Measurements from ENCODE around the gene MEI1. TPM values are rescaled to one million over a fixed set of nuclear protein-coding genes. Genes with fewer than 3 reads are reported as not detected.

Gene MEI1
- total RNA-seq, 2 experiments from 2014 or later: 2.3 to 14.6 TPM

- intact Hi-C loops (cut with micrococcal nuclease; ENCODE audit: unreplicated experiment): no loop called here
- CTCF ChIA-PET (ENCODE audit: unreplicated experiment): no interaction called here
These were observed 54.7 kb downstream of the MEI1 start for GRCh38 chr22:41753984-41754383.

GRCh38 chr22:41757502-41757901 is 58.2 kb downstream of the MEI1 start:
- H4K20me1 ChIP-seq (ENCODE audit: insufficient read depth, low read length): no peaks in the 10 kb centered on the region
- TF ChIP-seq CTCF (conservative IDR thresholded peaks at IDR 0.05; ENCODE audit: low read length) (no peak), EZH2phosphoT487 (IDR thresholded peaks at IDR 0.05; ENCODE audit: borderline replicate concordance, low read depth, low read length) (no peak)
- H3K27ac ChIP-seq (ENCODE audit: low read depth, low read length, poor library complexity, severe bottlenecking): no peak overlapping the region
- H3K36me3 ChIP-seq (ENCODE audit: insufficient read depth, low read length): no peaks in the 10 kb centered on the region
- H3K4me1 ChIP-seq (ENCODE audit: insufficient read depth, low read length, poor library complexity, severe bottlenecking): peaks cover 8% of the 10 kb centered on the region
- no peak overlapping the region for H3K4me3 ChIP-seq (ENCODE audit: low read depth, low read length, poor library complexity, severe bottlenecking)
- no peaks in the 10 kb centered on the region for H3K9me2 ChIP-seq (ENCODE audit: insufficient read depth, low read length)
- BruUV-seq (replicated peaks): no TSS peak
- no peak overlapping the region for H2AFZ ChIP-seq (ENCODE audit: low read length)
- POLR2A ChIA-PET: no interaction called here
- H3K9me3 ChIP-seq (ENCODE audit: low read length): no peaks in the 10 kb centered on the region
- intact Hi-C loops (cut with micrococcal nuclease; ENCODE audit: unreplicated experiment): no loop called here
- no peaks in the 10 kb centered on the region for H3K79me2 ChIP-seq (ENCODE audit: insufficient read depth, low read depth, low read length)
- no peak for DNase-seq (ENCODE audit: low spot score)
- H3K4me2 ChIP-seq (ENCODE audit: low read length): no peak overlapping the region
- CTCF ChIA-PET (ENCODE audit: unreplicated experiment): no interaction called here

More at GRCh38 chr22:41753984-41754383, 54.7 kb downstream of the MEI1 start:
- H3K27ac ChIP-seq (ENCODE audit: low read depth, low read length, poor library complexity, severe bottlenecking): no peak overlapping the region
- POLR2A ChIA-PET: no interaction called here
- no peaks in the 10 kb centered on the region for H3K9me3 ChIP-seq (ENCODE audit: low read length)
- no peak for TF ChIP-seq EZH2phosphoT487 (IDR thresholded peaks at IDR 0.05; ENCODE audit: borderline replicate concordance, low read depth, low read length)
- no peak for TF ChIP-seq CTCF (conservative IDR thresholded peaks at IDR 0.05; ENCODE audit: low read length)
- no peaks in the 10 kb centered on the region for H3K36me3 ChIP-seq (ENCODE audit: insufficient read depth, low read length)
- H3K79me2 ChIP-seq (ENCODE audit: insufficient read depth, low read depth, low read length): no peaks in the 10 kb centered on the region
- H4K20me1 ChIP-seq (ENCODE audit: insufficient read depth, low read length): no peaks in the 10 kb centered on the region
- no peak overlapping the region for H2AFZ ChIP-seq (ENCODE audit: low read length)
- no peak for DNase-seq (ENCODE audit: low spot score)
- H3K9me2 ChIP-seq (ENCODE audit: insufficient read depth, low read length): no peaks in the 10 kb centered on the region
- no peak overlapping the region for H3K4me2 ChIP-seq (ENCODE audit: low read length)
- BruUV-seq (replicated peaks): no TSS peak
- peaks cover 15% of the 10 kb centered on the region for H3K4me1 ChIP-seq (ENCODE audit: insufficient read depth, low read length, poor library complexity, severe bottlenecking)
- no peak overlapping the region for H3K4me3 ChIP-seq (ENCODE audit: low read depth, low read length, poor library complexity, severe bottlenecking)

- CTCF ChIA-PET (ENCODE audit: unreplicated experiment): no interaction called here
- POLR2A ChIA-PET: no interaction called here
- no TSS peak for BruUV-seq (replicated peaks)
These were observed 58.9 kb downstream of the MEI1 start for GRCh38 chr22:41758231-41758630.

More at GRCh38 chr22:41758231-41758630, 58.9 kb downstream of the MEI1 start:
- no peaks in the 10 kb centered on the region for H3K9me3 ChIP-seq (ENCODE audit: low read length)
- no peaks in the 10 kb centered on the region for H4K20me1 ChIP-seq (ENCODE audit: insufficient read depth, low read length)
- H3K4me1 ChIP-seq (ENCODE audit: insufficient read depth, low read length, poor library complexity, severe bottlenecking): peaks cover 2% of the 10 kb centered on the region
- no peak for DNase-seq (ENCODE audit: low spot score)
- intact Hi-C loops (cut with micrococcal nuclease; ENCODE audit: unreplicated experiment): no loop called here
- H3K79me2 ChIP-seq (ENCODE audit: insufficient read depth, low read depth, low read length): no peaks in the 10 kb centered on the region
- no peak overlapping the region for H3K4me2 ChIP-seq (ENCODE audit: low read length)
- H3K9me2 ChIP-seq (ENCODE audit: insufficient read depth, low read length): no peaks in the 10 kb centered on the region
- H2AFZ ChIP-seq (ENCODE audit: low read length): no peak overlapping the region
- H3K27ac ChIP-seq (ENCODE audit: low read depth, low read length, poor library complexity, severe bottlenecking): no peak overlapping the region
- no peak overlapping the region for H3K4me3 ChIP-seq (ENCODE audit: low read depth, low read length, poor library complexity, severe bottlenecking)
- no peak for TF ChIP-seq CTCF (conservative IDR thresholded peaks at IDR 0.05; ENCODE audit: low read length)
- TF ChIP-seq EZH2phosphoT487 (IDR thresholded peaks at IDR 0.05; ENCODE audit: borderline replicate concordance, low read depth, low read length): no peak
- H3K36me3 ChIP-seq (ENCODE audit: insufficient read depth, low read length): no peaks in the 10 kb centered on the region

Measured in OCI-LY7 (cell line).